Measurements from ENCODE around the gene HIVEP3.

The HIVEP3 gene

GRCh38 chr1:41499591-41499990 lies 419.1 kb downstream of the HIVEP3 start:
- Mint-ChIP-seq H3K4me3 (no peak overlapping the region), H3K27ac (no peak overlapping the region), H3K9me3 (no peaks in the 10 kb centered on the region), H3K27me3 (peaks cover 38% of the 10 kb centered on the region), H3K4me1 (peaks cover 25% of the 10 kb centered on the region)
- no peak for DNase-seq
- ATAC-seq, result no peak

GRCh38 chr1:41498804-41499203 lies 419.9 kb downstream of the HIVEP3 start:
- ATAC-seq (no peak), DNase-seq (no peak)
- Mint-ChIP-seq H3K9me3 (no peaks in the 10 kb centered on the region), H3K4me3 (no peak overlapping the region), H3K27me3 (peaks cover 42% of the 10 kb centered on the region), H3K4me1 (peaks cover 20% of the 10 kb centered on the region), H3K27ac (no peak overlapping the region)

- no peaks in the 10 kb centered on the region for H3K9me3 Mint-ChIP-seq
- no peak overlapping the region for H3K4me3 Mint-ChIP-seq
- peaks cover 42% of the 10 kb centered on the region for H3K27me3 Mint-ChIP-seq
- peaks cover 20% of the 10 kb centered on the region for H3K4me1 Mint-ChIP-seq
- ATAC-seq (no peak), DNase-seq (no peak)
- H3K27ac Mint-ChIP-seq, result no peak overlapping the region
These were observed 420.3 kb downstream of the HIVEP3 start for GRCh38 chr1:41498391-41498790.

- no peaks in the 10 kb centered on the region for H3K9me3 Mint-ChIP-seq
These were observed 421.2 kb downstream of the HIVEP3 start for GRCh38 chr1:41497461-41498030.

DNA sequence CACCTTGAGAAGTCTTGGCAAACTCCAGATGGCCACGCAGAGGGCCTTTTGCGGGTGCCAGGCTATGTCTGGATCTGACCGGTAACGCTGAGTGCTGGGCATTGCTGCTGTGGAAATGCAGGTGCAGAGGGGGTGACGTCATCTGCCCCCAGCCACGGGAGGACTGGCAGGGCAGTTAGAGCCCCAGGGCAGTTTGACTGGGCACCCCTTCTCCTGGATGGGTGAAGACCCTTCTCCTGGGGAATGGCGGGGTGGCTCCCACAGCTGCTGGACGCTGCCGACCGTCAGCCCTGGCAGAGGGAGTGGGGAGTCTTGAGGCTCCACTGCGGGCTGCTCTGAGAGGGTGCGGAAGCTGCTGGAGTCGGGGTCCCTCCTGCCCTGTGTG lies 421.7 kb downstream of the HIVEP3 start:
- Mint-ChIP-seq H3K27me3 (peaks cover 42% of the 10 kb centered on the region), H3K4me3 (no peak overlapping the region), H3K9me3 (no peaks in the 10 kb centered on the region), H3K4me1 (peaks cover 20% of the 10 kb centered on the region), H3K27ac (no peak overlapping the region)
- DNase-seq, result no peak
- no peak for ATAC-seq

More at GRCh38 chr1:41497461-41498030, 421.2 kb downstream of the HIVEP3 start:
- DNase-seq, result no peak
- H3K27me3 Mint-ChIP-seq, result peaks cover 42% of the 10 kb centered on the region
- H3K27ac Mint-ChIP-seq, result no peak overlapping the region
- no peak for ATAC-seq
- peaks cover 20% of the 10 kb centered on the region for H3K4me1 Mint-ChIP-seq
- H3K4me3 Mint-ChIP-seq, result peak overlapping the region in 1 of 2 donors; percentile 15

DNA sequence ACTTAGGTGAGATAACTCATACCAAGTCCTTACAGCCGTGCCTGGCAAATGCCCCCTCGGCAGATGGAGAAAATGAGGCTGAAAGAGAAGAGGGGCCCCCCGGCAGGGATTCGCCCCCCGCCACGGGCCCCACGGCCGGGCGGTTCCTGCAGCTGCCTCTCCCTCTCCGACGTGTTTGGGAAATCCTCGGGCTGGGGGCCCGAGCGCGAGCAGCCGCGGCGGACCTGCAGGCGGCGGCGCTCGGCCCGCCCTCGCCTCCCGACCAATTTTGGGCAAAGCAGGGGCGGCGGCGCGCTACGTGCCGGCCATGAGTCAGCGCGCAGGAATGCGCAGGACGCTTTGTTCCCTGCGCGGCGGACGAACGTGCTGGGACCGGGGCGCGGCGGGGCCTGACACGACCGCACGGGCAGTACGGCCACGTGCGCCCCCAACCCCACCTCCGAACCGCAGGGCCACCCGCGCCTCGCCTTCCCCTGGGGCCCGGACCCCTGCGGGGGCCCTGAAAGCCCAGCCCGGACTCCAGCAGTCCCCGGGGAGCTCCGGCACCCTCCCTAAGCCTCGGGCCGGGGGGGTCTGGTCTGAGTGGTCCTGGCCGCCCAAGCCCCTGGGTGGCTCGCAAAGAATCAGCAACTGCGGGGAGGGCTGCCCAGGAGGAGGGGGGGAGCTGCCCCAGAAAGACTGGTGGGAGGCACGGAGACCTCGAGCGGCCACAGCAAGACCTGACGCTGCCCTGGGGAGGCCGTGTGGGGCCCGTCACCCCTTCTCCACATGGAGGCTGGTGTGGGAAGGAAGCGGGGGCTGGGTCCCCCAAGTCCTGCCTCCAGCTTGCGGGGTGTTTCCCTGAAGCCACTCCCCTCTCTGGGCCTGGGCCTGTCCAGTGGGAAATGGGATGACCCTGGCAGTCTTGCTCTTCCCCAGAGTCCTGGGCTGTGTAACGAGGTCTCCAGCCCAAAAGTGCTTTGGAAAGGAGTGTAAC lies 422.4 kb downstream of the HIVEP3 start:
- Mint-ChIP-seq H3K9me3 (no peaks in the 10 kb centered on the region), H3K4me3 (peak overlapping the region; percentile 56), H3K27ac (no peak overlapping the region), H3K4me1 (peaks cover 20% of the 10 kb centered on the region), H3K27me3 (peaks cover 42% of the 10 kb centered on the region)
- DNase-seq (peak; percentile 41 to 50), ATAC-seq (peak; percentile 71)

- no peak overlapping the region for H3K27ac Mint-ChIP-seq
- peak overlapping the region; percentile 56 for H3K4me3 Mint-ChIP-seq
- H3K27me3 Mint-ChIP-seq, result peaks cover 42% of the 10 kb centered on the region
- no peak for DNase-seq
- no peaks in the 10 kb centered on the region for H3K9me3 Mint-ChIP-seq
- H3K4me1 Mint-ChIP-seq, result peaks cover 20% of the 10 kb centered on the region
- peak; percentile 5 for ATAC-seq
These were observed 423.3 kb downstream of the HIVEP3 start for GRCh38 chr1:41495210-41495948.

DNA sequence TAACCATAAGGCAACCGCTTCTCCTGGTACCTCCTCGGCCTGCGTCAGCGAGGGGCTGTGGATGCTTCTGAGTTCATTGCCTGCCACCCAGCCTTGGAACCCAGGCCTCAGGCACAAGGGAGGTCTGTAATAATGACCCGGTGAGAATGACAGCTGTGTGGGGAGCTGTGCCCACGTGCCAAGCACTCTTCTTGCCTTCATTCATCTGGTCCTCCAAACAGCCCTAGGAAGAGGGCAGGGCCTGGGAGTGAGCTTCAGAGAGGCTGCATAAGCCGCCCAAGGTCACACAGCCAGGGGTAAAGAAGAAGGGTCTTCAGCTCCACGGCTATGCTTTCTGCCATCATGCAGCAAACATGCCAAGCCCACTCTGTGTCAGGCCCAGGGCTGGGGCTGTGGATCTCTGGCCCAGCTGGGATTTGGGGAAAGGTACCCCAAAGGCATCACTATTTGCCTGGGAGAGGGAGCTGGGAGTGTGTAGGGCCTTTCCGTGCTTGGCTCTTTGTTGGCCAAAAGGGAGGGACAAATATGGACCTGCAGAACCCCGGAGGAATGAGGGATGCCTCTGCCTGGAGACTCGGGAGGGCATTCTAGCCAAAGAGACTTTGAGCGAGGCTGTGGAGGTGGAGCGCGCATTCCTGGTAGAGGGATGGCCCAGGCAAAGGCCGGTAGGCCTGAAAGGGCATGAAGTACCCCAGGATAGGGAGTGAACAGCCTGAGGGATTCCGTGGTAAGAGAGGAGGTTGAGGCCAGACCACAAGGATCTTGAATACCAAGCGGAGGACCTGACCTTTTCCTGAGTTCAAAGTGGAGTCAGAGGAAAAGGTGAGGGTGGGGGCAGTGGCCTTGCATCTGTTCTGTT lies 424.1 kb downstream of the HIVEP3 start:
- DNase-seq (no peak), ATAC-seq (no peak)
- Mint-ChIP-seq H3K9me3 (no peaks in the 10 kb centered on the region), H3K4me3 (no peak overlapping the region), H3K27me3 (peaks cover 48% of the 10 kb centered on the region), H3K4me1 (peaks cover 20% of the 10 kb centered on the region), H3K27ac (no peak overlapping the region)

DNA sequence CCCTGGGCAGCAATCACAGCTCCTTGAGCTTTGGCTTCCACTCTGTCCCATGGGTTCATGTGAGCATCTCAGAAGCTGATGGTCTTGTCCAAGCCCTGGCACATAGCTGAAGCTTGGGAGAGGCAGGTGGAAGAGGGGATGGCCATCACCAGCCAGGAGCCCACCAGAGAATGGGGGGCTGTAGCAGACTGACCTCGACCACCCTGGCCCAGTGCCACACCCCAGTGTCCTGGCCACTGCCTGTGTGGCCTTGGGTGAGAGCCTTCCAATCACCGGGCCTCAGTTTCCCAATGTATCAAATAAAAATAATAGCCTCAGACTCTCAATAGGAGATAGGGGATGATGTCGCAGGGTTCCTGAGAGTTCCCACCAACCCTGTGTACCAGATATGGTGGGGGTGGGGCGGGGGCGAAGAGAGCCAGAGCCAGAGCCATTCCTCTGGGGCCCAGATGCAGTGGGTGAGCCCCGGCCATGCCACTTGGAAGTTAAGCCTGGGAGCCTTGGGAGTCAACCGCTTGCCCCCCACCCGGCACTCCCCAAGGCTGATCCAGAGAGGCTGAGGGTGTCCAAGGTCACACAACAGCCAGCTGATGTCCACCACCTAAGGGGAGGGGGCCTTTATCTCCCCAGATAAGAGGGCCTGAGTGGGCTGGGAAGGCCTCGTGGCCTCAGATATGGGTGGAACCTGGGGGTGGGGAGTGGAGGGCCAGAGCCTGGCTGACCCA lies 424.9 kb downstream of the HIVEP3 start:
- no peak for ATAC-seq
- H3K4me1 Mint-ChIP-seq, result peaks cover 20% of the 10 kb centered on the region
- no peak overlapping the region for H3K27ac Mint-ChIP-seq
- no peak overlapping the region for H3K4me3 Mint-ChIP-seq
- no peaks in the 10 kb centered on the region for H3K9me3 Mint-ChIP-seq
- DNase-seq, result no peak
- H3K27me3 Mint-ChIP-seq, result peaks cover 52% of the 10 kb centered on the region

DNA sequence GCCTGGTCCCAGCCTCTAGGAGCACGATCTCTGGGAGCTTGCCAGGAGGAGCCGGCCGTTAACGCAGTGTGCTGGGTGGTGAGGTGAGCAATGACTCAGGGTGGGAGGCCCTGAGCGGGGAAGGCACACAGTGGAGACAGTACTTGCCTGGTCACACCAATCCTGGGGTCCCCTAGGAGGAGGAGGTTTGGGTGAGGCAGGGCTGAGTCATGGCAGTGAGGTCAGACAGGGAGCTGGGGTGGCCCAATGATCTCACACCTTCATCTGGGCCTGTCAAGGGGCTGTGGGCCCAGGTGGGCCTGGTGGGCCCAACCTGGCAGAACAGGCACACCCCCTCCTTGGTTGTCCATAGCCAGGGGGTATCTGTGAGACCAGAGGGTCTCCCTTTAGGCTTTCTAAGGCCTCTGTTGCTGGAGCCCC lies 425.6 kb downstream of the HIVEP3 start:
- no peak overlapping the region for H3K4me3 Mint-ChIP-seq
- H3K27ac Mint-ChIP-seq, result no peak overlapping the region
- no peak for DNase-seq
- ATAC-seq, result peak; percentile 33
- peaks cover 15% of the 10 kb centered on the region for H3K4me1 Mint-ChIP-seq
- no peaks in the 10 kb centered on the region for H3K9me3 Mint-ChIP-seq
- peaks cover 45% of the 10 kb centered on the region for H3K27me3 Mint-ChIP-seq

- Mint-ChIP-seq H3K9me3 (no peaks in the 10 kb centered on the region), H3K27ac (no peak overlapping the region), H3K4me1 (peaks cover 15% of the 10 kb centered on the region), H3K4me3 (no peak overlapping the region), H3K27me3 (peaks cover 39% of the 10 kb centered on the region)
- ATAC-seq (no peak), DNase-seq (peak; percentile 39 to 44)
These were observed 426.3 kb downstream of the HIVEP3 start for GRCh38 chr1:41492341-41492848.

- Mint-ChIP-seq H3K27ac (no peak overlapping the region), H3K9me3 (no peaks in the 10 kb centered on the region), H3K4me1 (peaks cover 24% of the 10 kb centered on the region), H3K27me3 (peaks cover 46% of the 10 kb centered on the region), H3K4me3 (no peak overlapping the region)
- ATAC-seq, result no peak
- no peak for DNase-seq
These were observed 427.8 kb downstream of the HIVEP3 start for GRCh38 chr1:41490911-41491310.

GRCh38 chr1:41489561-41489960 lies 429.2 kb downstream of the HIVEP3 start:
- DNase-seq, result no peak
- no peaks in the 10 kb centered on the region for H3K9me3 Mint-ChIP-seq
- peaks cover 11% of the 10 kb centered on the region for H3K4me1 Mint-ChIP-seq
- H3K27ac Mint-ChIP-seq, result no peak overlapping the region
- ATAC-seq, result no peak
- no peak overlapping the region for H3K4me3 Mint-ChIP-seq
- peaks cover 45% of the 10 kb centered on the region for H3K27me3 Mint-ChIP-seq
